H9 (cell line): ENCODE measurements around the gene CDK2. TPM values are rescaled to one million over a fixed set of nuclear protein-coding genes. Genes with fewer than 3 reads are reported as not detected.

Source experiments
- DNase-seq: peaks from one replicate; pipeline ENCODE4 v3.0.0-alpha.2; 2017
- H2AFZ ChIP-seq: one replicate; pipeline ENCODE4 v1.6.1; 2013; ENCODE audit warnings: mild to moderate bottlenecking, low read length, control low read depth, moderate library complexity
- H2AK5ac ChIP-seq: 2 replicates; pipeline ENCODE4 v1.6.1; 2013; ENCODE audit warnings: low read length, control low read depth, mixed read lengths; ENCODE audit not compliant: insufficient read length
- H2BK120ac ChIP-seq: one replicate; pipeline ENCODE4 v1.6.1; 2013; ENCODE audit warnings: low read depth, mild to moderate bottlenecking, low read length, control low read depth, inconsistent platforms; ENCODE audit not compliant: poor library complexity, severe bottlenecking
- H2BK12ac ChIP-seq: 2 replicates; pipeline ENCODE4 v1.6.1; 2013; ENCODE audit warnings: low read length, control low read depth, mixed read lengths, low read depth; ENCODE audit not compliant: insufficient read length
- H2BK15ac ChIP-seq: 2 replicates; pipeline ENCODE4 v1.6.1; 2013; ENCODE audit warnings: low read depth, low read length, control low read depth
- H2BK20ac ChIP-seq: one replicate; pipeline ENCODE4 v1.6.1; 2013; ENCODE audit warnings: low read depth, mild to moderate bottlenecking, low read length, control low read depth, inconsistent platforms; ENCODE audit not compliant: poor library complexity, severe bottlenecking
- H2BK5ac ChIP-seq: 2 replicates; pipeline ENCODE4 v1.6.1; 2013; ENCODE audit warnings: low read length, control low read depth, mixed read lengths; ENCODE audit not compliant: insufficient read length
- H3K14ac ChIP-seq: 2 replicates; pipeline ENCODE4 v1.6.1; 2013; ENCODE audit warnings: low read length, control low read depth; ENCODE audit not compliant: insufficient read depth
- H3K18ac ChIP-seq: 2 replicates; pipeline ENCODE4 v1.6.1; 2013; ENCODE audit warnings: low read depth, mild to moderate bottlenecking, mixed read lengths, low read length, control low read depth; ENCODE audit not compliant: insufficient read length
- H3K23ac ChIP-seq: 2 replicates; pipeline ENCODE4 v1.6.1; 2013; ENCODE audit warnings: low read length, control low read depth, mixed read lengths, low read depth; ENCODE audit not compliant: insufficient read length
- H3K23me2 ChIP-seq: 2 replicates; pipeline ENCODE4 v1.6.1; 2013; ENCODE audit warnings: low read depth, mild to moderate bottlenecking, mixed read lengths, low read length, control low read depth; ENCODE audit not compliant: insufficient read length, poor library complexity, severe bottlenecking
- H3K27ac ChIP-seq: 2 replicates; pipeline ENCODE4 v1.5.1; 2013; ENCODE audit warnings: low read length, control low read depth, mixed read lengths, low read depth; ENCODE audit not compliant: insufficient read length
- H3K27me3 ChIP-seq: 2 replicates; pipeline ENCODE4 v1.6.1; 2013; ENCODE audit warnings: low read length, control low read depth, inconsistent platforms; ENCODE audit not compliant: insufficient read depth
- H3K4ac ChIP-seq: 2 replicates; pipeline ENCODE4 v1.6.1; 2013; ENCODE audit warnings: low read depth, mild to moderate bottlenecking, control low read depth, inconsistent platforms, low read length, moderate library complexity
- H3K4me1 ChIP-seq: 2 replicates; pipeline ENCODE4 v1.6.1; 2013; ENCODE audit warnings: low read length, control low read depth, inconsistent platforms; ENCODE audit not compliant: insufficient read depth
- H3K4me2 ChIP-seq: 2 replicates; pipeline ENCODE4 v1.6.1; 2013; ENCODE audit warnings: low read length, control low read depth, mixed read lengths; ENCODE audit not compliant: insufficient read length, insufficient read depth
- H3K56ac ChIP-seq: 2 replicates; pipeline ENCODE4 v1.6.1; 2013; ENCODE audit warnings: low read depth, mild to moderate bottlenecking, mixed read lengths, low read length, control low read depth; ENCODE audit not compliant: insufficient read length
- H3K79me1 ChIP-seq: 2 replicates; pipeline ENCODE4 v1.6.1; 2013; ENCODE audit warnings: low read depth, mild to moderate bottlenecking, moderate library complexity, low read length, control low read depth, inconsistent platforms; ENCODE audit not compliant: insufficient read depth, poor library complexity, severe bottlenecking
- H3K79me2 ChIP-seq: 2 replicates; pipeline ENCODE4 v1.6.1; 2013; ENCODE audit warnings: low read length, control low read depth, inconsistent platforms; ENCODE audit not compliant: insufficient read depth
- H3K9ac ChIP-seq: 2 replicates; pipeline ENCODE4 v1.6.1; 2013; ENCODE audit warnings: low read length, control low read depth, mixed read lengths; ENCODE audit not compliant: insufficient read length; ENCODE audit errors: extremely low read depth
- H3K9me3 ChIP-seq: one replicate; pipeline ENCODE4 v1.6.1; 2013; ENCODE audit warnings: low read depth, low read length, inconsistent platforms; ENCODE audit not compliant: control insufficient read depth
- H3T11ph ChIP-seq: one replicate; pipeline ENCODE4 v1.6.1; 2013; ENCODE audit warnings: mild to moderate bottlenecking, low read length, control low read depth, inconsistent platforms
- H4K20me1 ChIP-seq: one replicate; pipeline ENCODE4 v1.6.1; 2013; ENCODE audit not compliant: control insufficient read depth, insufficient read length, insufficient read depth
- H4K5ac ChIP-seq: 2 replicates; pipeline ENCODE4 v1.6.1; 2013; ENCODE audit warnings: low read depth, mild to moderate bottlenecking, mixed read lengths, low read length, control low read depth; ENCODE audit not compliant: insufficient read length
- H4K8ac ChIP-seq: replicated peaks from 2 replicates; pipeline ENCODE4 v1.6.1; 2013; ENCODE audit warnings: low read length, control low read depth, mixed read lengths, low read depth; ENCODE audit not compliant: insufficient read length
- H4K91ac ChIP-seq: 2 replicates; pipeline ENCODE4 v1.6.1; 2013; ENCODE audit warnings: low read depth, mild to moderate bottlenecking, moderate library complexity, mixed read lengths, low read length, control low read depth; ENCODE audit not compliant: insufficient read length
- H3K27ac Mint-ChIP-seq, 3 experiments: 2 replicates in 2 of 3; 3 replicates in 1 of 3; pipeline ENCODE4 v1.8.0; 2020 to 2021; ENCODE audit warnings: mixed read lengths in 3 of 3, mild to moderate bottlenecking in 1 of 3, moderate library complexity in 1 of 3
- H3K27me3 Mint-ChIP-seq: 2 replicates; pipeline ENCODE4 v1.8.0; 2021; ENCODE audit warnings: low read depth, mild to moderate bottlenecking, moderate library complexity, mixed read lengths
- H3K36me3 Mint-ChIP-seq, 3 experiments: 2 replicates in 2 of 3; 3 replicates in 1 of 3; pipeline ENCODE4 v1.8.0; 2020 to 2021; ENCODE audit warnings: low read depth in 3 of 3, mixed read lengths in 3 of 3; ENCODE audit not compliant: insufficient read depth in 1 of 3
- H3K4me1 Mint-ChIP-seq, 2 experiments: 2 replicates each; pipeline ENCODE4 v1.8.0; 2020; ENCODE audit warnings: mixed read lengths in 2 of 2
- H3K4me3 Mint-ChIP-seq, 2 experiments: 2 replicates in 1 of 2; 3 replicates in 1 of 2; pipeline ENCODE4 v1.8.0; 2020 to 2021; ENCODE audit warnings: mild to moderate bottlenecking in 2 of 2, mixed read lengths in 2 of 2, moderate library complexity in 1 of 2
- H3K9me3 Mint-ChIP-seq, 2 experiments: 2 replicates in 1 of 2; 3 replicates in 1 of 2; pipeline ENCODE4 v1.8.0; 2020; ENCODE audit warnings: mild to moderate bottlenecking in 2 of 2, mixed read lengths in 2 of 2, moderate library complexity in 1 of 2
- CTCF ChIP-seq: fragments of 200-600 bp; sonication (generic); conservative IDR thresholded peaks from 3 replicates; pipeline ENCODE4 v1.8.0; 2021; ENCODE audit warnings: antibody characterized with exemption, mild to moderate bottlenecking
- WGBS: extraction: QIAGEN DNeasy Blood & Tissue Kit; methylation state at CpG from one replicate; pipeline ENCODE4 v1.1.7; 2013; ENCODE audit warnings: missing lambda C conversion rate, low lambda C conversion rate, mixed read lengths; ENCODE audit not compliant: insufficient read length; ENCODE audit errors: extremely low coverage; 5-methylcytosine and 5-hydroxymethylcytosine counted together
- total RNA-seq: library from RNA; stranded (reverse); gene quantifications from 2 replicates; pipeline ENCODE4 v1.2.1, GENCODE V29; 2021

Gene CDK2
- total RNA-seq, 1 experiment from 2014 or later, result 60.8 TPM

- no peak overlapping the region for H3K23ac ChIP-seq
- H2BK120ac ChIP-seq, result no peak overlapping the region
- Mint-ChIP-seq H3K36me3 (no peaks in the 10 kb centered on the region; a peak in 1 of 7 replicates), H3K4me3 (no peak overlapping the region; a peak in 1 of 5 replicates), H3K27me3 (peaks cover 32% of the 10 kb centered on the region), H3K4me1 (peaks cover 27 to 32% of the 10 kb centered on the region in 2 experiments), H3K9me3 (no peaks in the 10 kb centered on the region; a peak in 1 of 5 replicates), H3K27ac (no peak overlapping the region)
- H3K27me3 ChIP-seq, result peaks cover 4% of the 10 kb centered on the region; the same call in 1 of the 2 replicates
- H3K9me3 ChIP-seq, result no peaks in the 10 kb centered on the region
- H2BK12ac ChIP-seq, result no peak overlapping the region
- H3K9ac ChIP-seq, result no peak overlapping the region
- no peak overlapping the region for H2BK15ac ChIP-seq
- no peaks in the 10 kb centered on the region for H3K79me1 ChIP-seq
- peaks cover 15% of the 10 kb centered on the region for H3K23me2 ChIP-seq
- no peak overlapping the region for H4K8ac ChIP-seq
- no peak for TF ChIP-seq CTCF
- no peak overlapping the region for H3K27ac ChIP-seq
- no peak overlapping the region for H4K5ac ChIP-seq
- H4K20me1 ChIP-seq, result no peaks in the 10 kb centered on the region
- H3K4me1 ChIP-seq, result peaks cover 5% of the 10 kb centered on the region; the same call in 1 of the 2 replicates
- H3K14ac ChIP-seq, result no peak overlapping the region
- no peak overlapping the region for H3K4ac ChIP-seq
- WGBS, result no CpG with 5 or more reads among the region's 1 CpG
- no peak overlapping the region for H4K91ac ChIP-seq
- no peak overlapping the region for H3T11ph ChIP-seq
- no peak overlapping the region for H3K18ac ChIP-seq
- no peak overlapping the region for H2BK5ac ChIP-seq
- no peak overlapping the region for H2AK5ac ChIP-seq
- no peak overlapping the region for H3K56ac ChIP-seq
- no peak for DNase-seq
- no peak overlapping the region for H2BK20ac ChIP-seq
- H3K79me2 ChIP-seq, result no peaks in the 10 kb centered on the region
- no peak overlapping the region for H3K4me2 ChIP-seq
- H2AFZ ChIP-seq, result no peak overlapping the region
Observed at GRCh38 chr12:55933799-55934742, 32.6 kb upstream of the CDK2 start.
